Measurements from ENCODE around the gene KRT3. TPM values are rescaled to one million over a fixed set of nuclear protein-coding genes. Genes with fewer than 3 reads are reported as not detected.

KRT3 gene
- total RNA-seq, 1 donor from 2014 or later: not detected

DNA sequence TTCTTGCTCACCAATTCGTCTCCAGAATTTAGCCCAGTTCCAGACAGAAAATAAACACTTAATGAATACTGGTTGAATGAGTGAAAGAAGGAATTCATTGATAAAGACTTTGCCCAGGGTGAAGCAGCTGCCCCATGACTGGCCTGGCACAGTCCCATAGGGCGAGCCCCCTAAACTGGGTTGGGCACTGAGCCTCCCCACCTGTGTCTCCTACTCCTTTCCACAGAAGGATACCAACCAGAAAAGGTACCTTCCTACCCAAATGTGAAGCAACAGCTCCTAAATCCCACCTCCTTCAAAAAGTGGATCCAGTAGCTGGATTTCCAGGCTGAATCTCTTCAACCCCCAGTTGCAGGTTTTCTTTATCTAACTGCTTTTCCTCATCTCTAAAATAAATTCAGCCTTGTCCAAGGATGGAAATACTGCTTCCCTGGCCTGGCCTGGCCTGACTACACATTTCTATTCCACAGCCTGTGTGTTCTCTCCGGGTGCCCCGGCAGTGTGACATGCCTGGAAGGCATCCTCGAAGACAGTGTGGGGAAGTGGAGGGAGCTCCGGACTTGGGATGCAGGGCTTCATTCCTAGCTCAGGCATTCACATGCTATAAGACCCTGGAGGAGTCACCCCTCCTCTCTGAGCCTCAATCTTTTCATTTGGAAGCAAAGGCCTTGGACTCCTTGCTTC lies 7.6 kb downstream of the KRT3 start:
- ChIA-PET CTCF (no interaction called here), POLR2A (no interaction called here)
- Mint-ChIP-seq H3K9me3 (no peaks in the 10 kb centered on the region), H3K4me3 (no peak overlapping the region), H3K36me3 (ENCODE audit: low read depth) (no peaks in the 10 kb centered on the region), H3K27ac (no peak overlapping the region), H3K27me3 (peaks cover 30% of the 10 kb centered on the region), H3K4me1 (no peaks in the 10 kb centered on the region)
- ATAC-seq (ENCODE audit: low read depth) (no peak), DNase-seq (no peak)
- intact Hi-C loops (cut with micrococcal nuclease): no loop called here
- TF ChIP-seq, protein P1, sequence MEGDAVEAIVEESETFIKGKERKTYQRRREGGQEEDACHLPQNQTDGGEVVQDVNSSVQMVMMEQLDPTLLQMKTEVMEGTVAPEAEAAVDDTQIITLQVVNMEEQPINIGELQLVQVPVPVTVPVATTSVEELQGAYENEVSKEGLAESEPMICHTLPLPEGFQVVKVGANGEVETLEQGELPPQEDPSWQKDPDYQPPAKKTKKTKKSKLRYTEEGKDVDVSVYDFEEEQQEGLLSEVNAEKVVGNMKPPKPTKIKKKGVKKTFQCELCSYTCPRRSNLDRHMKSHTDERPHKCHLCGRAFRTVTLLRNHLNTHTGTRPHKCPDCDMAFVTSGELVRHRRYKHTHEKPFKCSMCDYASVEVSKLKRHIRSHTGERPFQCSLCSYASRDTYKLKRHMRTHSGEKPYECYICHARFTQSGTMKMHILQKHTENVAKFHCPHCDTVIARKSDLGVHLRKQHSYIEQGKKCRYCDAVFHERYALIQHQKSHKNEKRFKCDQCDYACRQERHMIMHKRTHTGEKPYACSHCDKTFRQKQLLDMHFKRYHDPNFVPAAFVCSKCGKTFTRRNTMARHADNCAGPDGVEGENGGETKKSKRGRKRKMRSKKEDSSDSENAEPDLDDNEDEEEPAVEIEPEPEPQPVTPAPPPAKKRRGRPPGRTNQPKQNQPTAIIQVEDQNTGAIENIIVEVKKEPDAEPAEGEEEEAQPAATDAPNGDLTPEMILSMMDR (IDR thresholded peaks at IDR 0.05): no peak

DNA sequence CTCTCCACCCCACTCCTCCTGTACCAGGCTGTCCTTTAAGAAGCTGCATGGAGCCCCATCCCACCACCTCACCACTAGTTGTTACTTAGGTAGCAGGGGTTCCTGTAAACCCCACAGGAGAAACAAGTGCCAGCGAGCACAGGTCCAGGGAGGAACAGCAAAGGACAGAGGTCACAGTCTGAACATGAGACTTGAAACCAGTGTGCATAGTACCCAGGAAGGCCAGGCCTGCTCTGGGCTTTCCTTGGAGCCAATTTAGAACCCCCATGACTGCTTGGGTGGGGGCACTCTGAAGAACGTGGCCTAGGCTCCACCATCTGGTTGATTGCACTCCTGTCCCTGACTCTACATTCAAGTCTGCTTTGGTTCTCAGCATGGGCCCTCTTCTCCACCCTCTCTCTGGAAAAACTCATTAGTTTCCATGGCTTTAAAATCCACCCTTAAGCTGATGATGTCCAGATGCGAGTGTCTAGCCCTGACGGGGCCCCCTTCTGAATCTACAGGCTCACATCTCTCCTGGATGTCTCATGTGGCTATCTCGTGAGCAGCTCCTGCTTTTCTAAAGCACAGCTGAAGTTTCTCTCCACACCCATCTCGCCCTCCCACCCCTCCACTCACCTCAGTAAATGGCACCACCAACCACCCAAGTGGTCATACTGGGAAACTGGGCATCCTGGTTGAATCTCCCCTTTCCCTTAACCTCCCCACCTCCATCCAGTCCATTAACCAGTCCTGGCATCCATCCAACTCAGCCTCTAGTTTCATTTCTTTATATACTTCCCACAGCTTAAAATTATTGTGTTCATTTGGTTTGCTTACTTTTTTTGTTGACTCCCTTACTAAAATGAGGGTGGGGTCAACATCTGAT lies 8.4 kb downstream of the KRT3 start:
- no peak for ATAC-seq (ENCODE audit: low read depth)
- intact Hi-C loops (cut with micrococcal nuclease): no loop called here
- no peak overlapping the region for H3K27ac Mint-ChIP-seq
- no peaks in the 10 kb centered on the region for H3K9me3 Mint-ChIP-seq
- H3K27me3 Mint-ChIP-seq: peaks cover 30% of the 10 kb centered on the region
- ChIA-PET POLR2A (no interaction called here), CTCF (no interaction called here)
- H3K4me1 Mint-ChIP-seq: no peaks in the 10 kb centered on the region
- H3K4me3 Mint-ChIP-seq: no peak overlapping the region
- TF ChIP-seq, protein P1 (IDR thresholded peaks at IDR 0.05): no peak
- no peak for DNase-seq
- no peaks in the 10 kb centered on the region for H3K36me3 Mint-ChIP-seq (ENCODE audit: low read depth)

DNA sequence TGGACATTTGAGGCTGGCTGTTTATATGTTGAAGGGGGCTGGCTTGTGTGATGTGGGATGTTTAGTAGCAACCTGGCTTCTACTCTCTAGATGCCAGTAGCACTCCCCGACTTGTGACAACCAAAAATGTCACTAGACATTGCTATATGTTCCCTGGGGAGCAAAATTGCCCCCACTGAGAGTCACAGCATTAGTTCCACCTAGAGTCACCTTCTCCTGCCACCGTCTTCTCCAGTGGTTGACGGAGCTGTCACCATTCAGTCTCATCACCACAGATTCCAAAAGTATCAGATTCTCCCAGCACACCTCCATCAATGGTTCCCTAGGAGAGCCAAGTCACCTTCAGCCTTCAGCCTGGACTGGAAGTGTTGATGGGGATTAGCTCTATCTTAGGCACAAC lies 11.0 kb downstream of the KRT3 start:
- ATAC-seq (ENCODE audit: low read depth) (no peak), DNase-seq (no peak)
- no peaks in the 10 kb centered on the region for H3K4me1 Mint-ChIP-seq
- H3K27me3 Mint-ChIP-seq: peaks cover 21% of the 10 kb centered on the region
- TF ChIP-seq, protein P1 (IDR thresholded peaks at IDR 0.05): no peak
- no peaks in the 10 kb centered on the region for H3K9me3 Mint-ChIP-seq
- no peak overlapping the region for H3K4me3 Mint-ChIP-seq
- no peaks in the 10 kb centered on the region for H3K36me3 Mint-ChIP-seq (ENCODE audit: low read depth)
- intact Hi-C loops (cut with micrococcal nuclease): no loop called here
- POLR2A ChIA-PET: no interaction called here
- CTCF ChIA-PET: no interaction called here
- no peak overlapping the region for H3K27ac Mint-ChIP-seq

DNA sequence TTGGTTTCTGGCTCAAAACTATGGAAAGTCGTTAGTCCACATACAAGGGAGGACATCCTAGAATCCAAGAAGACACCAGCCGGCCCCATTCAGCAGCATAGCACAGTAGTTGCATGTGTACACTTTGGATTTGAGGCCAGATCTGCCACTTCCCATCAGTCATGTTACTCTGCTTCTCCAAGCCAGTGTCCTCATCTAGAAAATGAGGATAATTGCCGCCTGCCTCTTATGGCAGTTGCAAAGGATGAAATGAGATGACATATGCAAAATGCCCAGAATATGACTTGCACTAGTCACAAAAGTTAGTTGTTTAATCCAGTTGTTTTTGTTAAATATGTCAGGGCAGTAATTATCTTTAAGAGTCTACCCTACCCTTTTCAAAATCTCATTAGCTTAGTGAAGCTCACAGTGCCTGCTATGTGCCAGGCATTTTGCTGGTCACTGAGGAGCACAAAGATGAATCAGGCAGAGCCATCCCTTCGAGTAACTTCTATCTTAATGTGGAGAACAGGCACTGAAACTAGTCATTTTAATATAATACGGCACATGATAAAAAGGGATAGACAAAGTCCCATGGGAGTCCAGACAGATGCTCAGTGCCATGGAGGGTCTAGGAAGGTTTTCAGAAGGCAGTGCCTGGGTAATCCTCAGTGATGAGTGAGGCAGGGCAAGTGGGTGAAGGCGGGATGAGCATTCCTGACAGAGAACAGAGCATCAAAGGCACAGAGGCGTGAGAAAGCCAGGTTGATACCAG lies 12.2 kb downstream of the KRT3 start:
- Mint-ChIP-seq H3K27me3 (peaks cover 14% of the 10 kb centered on the region), H3K4me1 (no peaks in the 10 kb centered on the region), H3K4me3 (no peak overlapping the region), H3K36me3 (ENCODE audit: low read depth) (no peaks in the 10 kb centered on the region), H3K9me3 (no peaks in the 10 kb centered on the region), H3K27ac (no peak overlapping the region)
- TF ChIP-seq, protein P1 (IDR thresholded peaks at IDR 0.05): no peak
- POLR2A ChIA-PET: no interaction called here
- intact Hi-C loops (cut with micrococcal nuclease): no loop called here
- CTCF ChIA-PET: no interaction called here
- DNase-seq (no peak), ATAC-seq (ENCODE audit: low read depth) (no peak)

DNA sequence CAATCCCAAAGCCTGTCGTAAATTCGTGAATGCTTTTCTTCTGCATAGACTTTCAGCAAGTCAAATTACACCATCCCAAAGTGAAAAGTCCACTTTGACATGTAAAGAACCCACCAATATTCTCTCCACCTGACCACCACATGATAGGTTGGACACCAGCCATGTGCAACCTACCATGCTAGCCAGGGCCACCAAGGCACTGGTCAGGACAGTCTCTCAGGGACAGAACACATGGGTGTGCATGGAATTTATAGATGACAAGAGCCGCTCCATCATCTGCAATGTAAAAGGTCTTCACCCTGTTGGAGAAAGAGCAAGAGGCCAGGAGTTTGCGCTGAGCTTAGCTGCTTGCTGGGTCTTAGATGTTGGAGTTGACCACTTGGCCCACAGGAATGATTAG lies 13.4 kb downstream of the KRT3 start:
- DNase-seq (no peak), ATAC-seq (ENCODE audit: low read depth) (no peak)
- POLR2A ChIA-PET: no interaction called here
- no peak overlapping the region for H3K4me3 Mint-ChIP-seq
- TF ChIP-seq, protein P1 (IDR thresholded peaks at IDR 0.05): no peak
- no peaks in the 10 kb centered on the region for H3K4me1 Mint-ChIP-seq
- H3K36me3 Mint-ChIP-seq (ENCODE audit: low read depth): no peaks in the 10 kb centered on the region
- CTCF ChIA-PET: no interaction called here
- intact Hi-C loops (cut with micrococcal nuclease): no loop called here
- peaks cover 15% of the 10 kb centered on the region for H3K27me3 Mint-ChIP-seq
- H3K9me3 Mint-ChIP-seq: no peaks in the 10 kb centered on the region
- H3K27ac Mint-ChIP-seq: no peak overlapping the region
